AG09319 (cell line): Measurements from ENCODE around the gene ATP5F1D.
"Not testable (repeated sequence)": the region's sequence is repeated elsewhere in the genome, so short reads cannot be mapped to it uniquely, and the experiment has no call there.

Experiments
- DNase-seq: peaks from one replicate; pipeline ENCODE4 v3.0.0-alpha.2; 2010; ENCODE audit warnings: low read depth; ENCODE audit errors: extremely low read depth
- CTCF ChIP-seq: IDR thresholded peaks from 2 replicates; pipeline ENCODE4 v1.5.1; 2011; ENCODE audit warnings: low read depth, mild to moderate bottlenecking, inconsistent platforms, low read length, moderate library complexity

Gene ATP5F1D

GRCh38 chr19:1240925-1241324, 626 bp upstream of the ATP5F1D start:
- DNase-seq = no peak

GRCh38 chr19:1243768-1244692, 2.5 kb downstream of the ATP5F1D start:
- peak; percentile 65 for DNase-seq
- TF ChIP-seq CTCF = peak; percentile 97

More at GRCh38 chr19:1240925-1241324, 626 bp upstream of the ATP5F1D start:
- no peak for TF ChIP-seq CTCF

GRCh38 chr19:1244693-1245451, 3.3 kb downstream of the ATP5F1D start:
- DNase-seq = no peak
- no peak for TF ChIP-seq CTCF

- no peak for DNase-seq
Measured at GRCh38 chr19:1245494-1246264, 4.1 kb downstream of the ATP5F1D start.

GRCh38 chr19:1246265-1247087, 4.9 kb downstream of the ATP5F1D start:
- DNase-seq = not testable (repeated sequence)

More at GRCh38 chr19:1245494-1246264, 4.1 kb downstream of the ATP5F1D start:
- no peak for TF ChIP-seq CTCF

- DNase-seq = no peak
- no peak for TF ChIP-seq CTCF
Measured at GRCh38 chr19:1247748-1248138, 6.2 kb downstream of the ATP5F1D start.
